HCT116 (cell line): ENCODE data around the gene MON2. TPM values are rescaled to one million over a fixed set of nuclear protein-coding genes. Genes with fewer than 3 reads are reported as not detected.

ENCODE experiments used
- ATAC-seq: fragments of 200-7000 bp; cut with Tn5 transposase; 2 replicates; pipeline ENCODE4 v1.9.1; 2020; ENCODE audit warnings: mild to moderate bottlenecking, moderate library complexity
- BruUV-seq: library from RNA; stranded (reverse); fragments of 400-500 nt; replicated peaks from 2 replicates; lab custom pipeline; 2021; lab: Mats Ljungman, UMichigan
- CTCF ChIA-PET: fragments of 300-600 bp; sonication (Branson Sonifier 250); formaldehyde crosslinking; loops from one replicate; lab custom pipeline; 2021; ENCODE audit warnings: antibody characterized with exemption; lab: Charles Lee
- POLR2A ChIA-PET: fragments of 300-600, 350-600 bp; sonication (Branson Sonifier 250); formaldehyde crosslinking; loops from one replicate; lab custom pipeline; 2021; ENCODE audit warnings: antibody characterized with exemption; lab: Charles Lee
- RAD21 ChIA-PET, 2 experiments: fragments of 300-600 bp; sonication (Branson Sonifier 250); formaldehyde crosslinking; loops; one replicate each; lab custom pipeline; 2023; ENCODE audit warnings: low total read pairs in 2 of 2; ENCODE audit not compliant: uncharacterized antibody in 2 of 2, unreplicated experiment in 2 of 2, low non-redundant PET in 1 of 2; lab: Charles Lee
- DNase-seq: peaks from one replicate; pipeline ENCODE4 v3.0.0-alpha.2; 2010; ENCODE audit warnings: low read depth, low spot score
- H2AFZ ChIP-seq: fragments of 200-600 bp; shearing (Covaris generic), sonication (generic); 2 replicates; pipeline ENCODE4 v1.6.1; 2017; ENCODE audit warnings: low read depth, mixed run types, mixed read lengths, antibody characterized with exemption, low read length; ENCODE audit not compliant: poor library complexity, severe bottlenecking
- H3K27ac ChIP-seq: 2 replicates; pipeline ENCODE4 v1.5.1; 2012; ENCODE audit warnings: low read depth, low read length
- H3K27me3 ChIP-seq: fragments of 200-600 bp; sonication (generic); 2 replicates; pipeline ENCODE4 v1.6.1; 2016; ENCODE audit warnings: mixed run types, low read length, mixed read lengths; ENCODE audit not compliant: insufficient read depth
- H3K36me3 ChIP-seq, 2 experiments: fragments of 200-500 bp in 1 of 2; fragments of 200-600 bp in 1 of 2; sonication (Bioruptor generic) in 1 of 2; sonication (generic) in 1 of 2; 2 replicates each; pipeline versions ENCODE4 v1.5.1 to v1.6.1; 2014 to 2016; ENCODE audit warnings: low read length in 2 of 2, inconsistent platforms in 1 of 2, mixed read lengths in 1 of 2, mixed run types in 1 of 2; ENCODE audit not compliant: insufficient read depth in 2 of 2, control insufficient read depth in 1 of 2
- H3K4me1 ChIP-seq, 2 experiments: fragments of 200-600 bp in 1 of 2; sonication (generic) in 1 of 2; 2 replicates each; pipeline versions ENCODE4 v1.5.1 to v1.6.1; 2012 to 2017; ENCODE audit warnings: low read length in 2 of 2, inconsistent platforms in 1 of 2, mild to moderate bottlenecking in 1 of 2, mixed read lengths in 1 of 2, mixed run types in 1 of 2, moderate library complexity in 1 of 2; ENCODE audit not compliant: insufficient read depth in 2 of 2, control insufficient read depth in 1 of 2
- H3K4me2 ChIP-seq: fragments of 200-600 bp; sonication (generic); 2 replicates; pipeline ENCODE4 v1.6.1; 2017; ENCODE audit warnings: mixed run types, low read length, mixed read lengths
- H3K4me3 ChIP-seq, 2 experiments: fragments of 200-600 bp in 1 of 2; sonication (generic) in 1 of 2; replicated peaks in 1 of 2; 2 replicates each; pipeline ENCODE4 v1.5.1; 2011 to 2016; ENCODE audit warnings: low read length in 2 of 2, control low read depth in 1 of 2, low read depth in 1 of 2, mild to moderate bottlenecking in 1 of 2, mixed read lengths in 1 of 2, mixed run types in 1 of 2
- H3K79me2 ChIP-seq: fragments of 200-600 bp; sonication (generic); 2 replicates; pipeline ENCODE4 v1.6.1; 2017; ENCODE audit warnings: mild to moderate bottlenecking, mixed run types, low read length, moderate library complexity, mixed read lengths; ENCODE audit not compliant: insufficient read depth
- H3K9ac ChIP-seq: fragments of 200-600 bp; sonication (generic); 2 replicates; pipeline ENCODE4 v1.6.1; 2016; ENCODE audit warnings: low read length, mixed read lengths
- H3K9me2 ChIP-seq: fragments of 200-600 bp; sonication (generic), shearing (Covaris generic); 2 replicates; pipeline ENCODE4 v1.6.1; 2017; ENCODE audit warnings: mixed run types, mild to moderate bottlenecking, moderate library complexity; ENCODE audit not compliant: insufficient read depth
- H3K9me3 ChIP-seq, 2 experiments: fragments of 200-500 bp in 1 of 2; fragments of 200-600 bp in 1 of 2; sonication (Bioruptor generic) in 1 of 2; sonication (generic) in 1 of 2; 2 replicates each; pipeline ENCODE4 v1.6.1; 2014 to 2017; ENCODE audit warnings: low read length in 2 of 2, mixed read lengths in 2 of 2, inconsistent platforms in 1 of 2, low read depth in 1 of 2, mild to moderate bottlenecking in 1 of 2, mixed run types in 1 of 2, moderate library complexity in 1 of 2; ENCODE audit not compliant: control insufficient read depth in 1 of 2, insufficient read depth in 1 of 2
- H4K20me1 ChIP-seq: fragments of 200-600 bp; sonication (generic), shearing (Covaris generic); 2 replicates; pipeline ENCODE4 v1.6.1; 2017; ENCODE audit warnings: mixed run types, mild to moderate bottlenecking, moderate library complexity; ENCODE audit not compliant: insufficient read depth
- CBX3 ChIP-seq: IDR thresholded peaks from 2 replicates; pipeline ENCODE4 v1.6.1; 2012; ENCODE audit warnings: low read depth
- ELF1 ChIP-seq: IDR thresholded peaks from 2 replicates; pipeline ENCODE4 v1.6.1; 2012; ENCODE audit warnings: low read depth, borderline replicate concordance
- EZH2 ChIP-seq: fragments of 200-600 bp; sonication (generic); IDR thresholded peaks from 2 replicates; pipeline ENCODE4 v1.6.1; 2017; ENCODE audit warnings: antibody characterized with exemption, mixed run types
- FOSL1 ChIP-seq: IDR thresholded peaks from 2 replicates; pipeline ENCODE4 v1.6.1; 2012; ENCODE audit warnings: low read depth
- POLR2A ChIP-seq: IDR thresholded peaks from 2 replicates; pipeline ENCODE4 v1.7.0; 2011; ENCODE audit warnings: borderline replicate concordance; ENCODE audit not compliant: insufficient read depth, insufficient read length; ENCODE audit errors: extremely low read depth
- RAD21 ChIP-seq: IDR thresholded peaks from 2 replicates; pipeline ENCODE4 v1.6.1; 2012; ENCODE audit warnings: low read depth, mild to moderate bottlenecking
- SRF ChIP-seq: IDR thresholded peaks from 2 replicates; pipeline ENCODE4 v1.6.1; 2012; ENCODE audit warnings: low read depth
- TCF7L2 ChIP-seq: IDR thresholded peaks from 2 replicates; pipeline ENCODE4 v1.7.0; 2011; ENCODE audit warnings: borderline replicate concordance, inconsistent platforms; ENCODE audit not compliant: insufficient read depth, insufficient read length; ENCODE audit errors: extremely low read depth
- ZFX ChIP-seq: fragments of 450-650 bp; IDR thresholded peaks from 2 replicates; pipeline ENCODE4 v1.6.1; 2017
- intact Hi-C: fragments of 100-400 bp; cut with micrococcal nuclease; formaldehyde crosslinking; loops from 2 replicates; pipeline ENCODE4 v1.10.0; 2022
- total RNA-seq: library from RNA; stranded (reverse); gene quantifications from one replicate; pipeline ENCODE4 v1.2.1, GENCODE V29; 2021; ENCODE audit not compliant: unreplicated experiment
- TF ChIP-seq, protein P1 (sequence below): IDR thresholded peaks from 2 replicates; pipeline ENCODE4 v1.6.1; 2011; ENCODE audit warnings: mild to moderate bottlenecking, low read length, moderate library complexity; ENCODE audit not compliant: insufficient replicate concordance; ENCODE audit errors: extremely low read depth
- TF ChIP-seq, protein P2 (sequence below): IDR thresholded peaks from 2 replicates; pipeline ENCODE4 v1.6.1; 2012

Gene MON2
- total RNA-seq, 1 experiment from 2014 or later, result 30.7 TPM

DNA sequence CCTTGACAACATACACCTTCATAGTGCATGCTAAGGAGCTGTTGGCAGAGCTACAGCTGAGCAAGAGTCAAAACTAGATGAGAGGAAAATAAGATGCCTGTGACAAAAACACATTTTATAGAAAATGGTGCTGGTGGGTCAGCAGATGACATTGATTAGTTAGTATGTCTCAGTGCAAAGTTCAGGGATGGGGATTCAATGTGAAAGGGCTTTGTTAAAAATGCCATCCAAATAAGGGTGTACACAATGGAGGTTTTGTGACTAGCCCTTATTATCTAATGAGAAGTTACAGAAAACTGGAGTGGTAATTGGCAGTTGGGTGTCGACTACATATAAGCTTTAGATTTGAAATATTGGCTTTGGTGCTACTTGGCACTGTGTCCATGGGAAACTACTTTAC is 169.0 kb downstream of the MON2 start:
- H3K27ac ChIP-seq, result no peak overlapping the region
- ChIA-PET RAD21 (no interaction called here), POLR2A (no interaction called here), CTCF (no interaction called here)
- no peaks in the 10 kb centered on the region for H3K9me2 ChIP-seq
- ATAC-seq (no peak), DNase-seq (no peak)
- no peak for TF ChIP-seq ELF1
- TF ChIP-seq, protein P1, sequence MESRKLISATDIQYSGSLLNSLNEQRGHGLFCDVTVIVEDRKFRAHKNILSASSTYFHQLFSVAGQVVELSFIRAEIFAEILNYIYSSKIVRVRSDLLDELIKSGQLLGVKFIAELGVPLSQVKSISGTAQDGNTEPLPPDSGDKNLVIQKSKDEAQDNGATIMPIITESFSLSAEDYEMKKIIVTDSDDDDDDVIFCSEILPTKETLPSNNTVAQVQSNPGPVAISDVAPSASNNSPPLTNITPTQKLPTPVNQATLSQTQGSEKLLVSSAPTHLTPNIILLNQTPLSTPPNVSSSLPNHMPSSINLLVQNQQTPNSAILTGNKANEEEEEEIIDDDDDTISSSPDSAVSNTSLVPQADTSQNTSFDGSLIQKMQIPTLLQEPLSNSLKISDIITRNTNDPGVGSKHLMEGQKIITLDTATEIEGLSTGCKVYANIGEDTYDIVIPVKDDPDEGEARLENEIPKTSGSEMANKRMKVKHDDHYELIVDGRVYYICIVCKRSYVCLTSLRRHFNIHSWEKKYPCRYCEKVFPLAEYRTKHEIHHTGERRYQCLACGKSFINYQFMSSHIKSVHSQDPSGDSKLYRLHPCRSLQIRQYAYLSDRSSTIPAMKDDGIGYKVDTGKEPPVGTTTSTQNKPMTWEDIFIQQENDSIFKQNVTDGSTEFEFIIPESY, result no peak
- no peak for TF ChIP-seq SRF
- no peak for TF ChIP-seq RAD21
- no peak for TF ChIP-seq FOSL1
- TF ChIP-seq, protein P2, sequence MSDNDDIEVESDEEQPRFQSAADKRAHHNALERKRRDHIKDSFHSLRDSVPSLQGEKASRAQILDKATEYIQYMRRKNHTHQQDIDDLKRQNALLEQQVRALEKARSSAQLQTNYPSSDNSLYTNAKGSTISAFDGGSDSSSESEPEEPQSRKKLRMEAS, result no peak
- no peak for TF ChIP-seq POLR2A
- TF ChIP-seq TCF7L2, result no peak
- TF ChIP-seq EZH2, result no peak
- TF ChIP-seq ZFX, result no peak
- no peak for TF ChIP-seq CBX3
- peaks cover 0 to 2% of the 10 kb centered on the region in 2 experiments; a peak in 2 of 4 replicates for H3K4me1 ChIP-seq
- H3K4me3 ChIP-seq, result no peak overlapping the region
- no peaks in the 10 kb centered on the region for H3K9me3 ChIP-seq
- no peaks in the 10 kb centered on the region for H3K36me3 ChIP-seq
- no peak overlapping the region for H3K4me2 ChIP-seq
- H4K20me1 ChIP-seq, result no peaks in the 10 kb centered on the region
- intact Hi-C loops, result no loop called here
- no peak overlapping the region for H2AFZ ChIP-seq
- H3K79me2 ChIP-seq, result no peaks in the 10 kb centered on the region
- no peak overlapping the region for H3K9ac ChIP-seq
- BruUV-seq, result no TSS peak
- H3K27me3 ChIP-seq, result no peaks in the 10 kb centered on the region
